H9 (cell line): ENCODE measurements around the gene PADI4. TPM values are rescaled to one million over a fixed set of nuclear protein-coding genes. Genes with fewer than 3 reads are reported as not detected.

Experiments
- DNase-seq: peaks from one replicate; pipeline ENCODE4 v3.0.0-alpha.2; 2017
- H2AFZ ChIP-seq: one replicate; pipeline ENCODE4 v1.6.1; 2013; ENCODE audit warnings: mild to moderate bottlenecking, low read length, control low read depth, moderate library complexity
- H2AK5ac ChIP-seq: 2 replicates; pipeline ENCODE4 v1.6.1; 2013; ENCODE audit warnings: low read length, control low read depth, mixed read lengths; ENCODE audit not compliant: insufficient read length
- H2BK120ac ChIP-seq: one replicate; pipeline ENCODE4 v1.6.1; 2013; ENCODE audit warnings: low read depth, mild to moderate bottlenecking, low read length, control low read depth, inconsistent platforms; ENCODE audit not compliant: poor library complexity, severe bottlenecking
- H2BK12ac ChIP-seq: 2 replicates; pipeline ENCODE4 v1.6.1; 2013; ENCODE audit warnings: low read length, control low read depth, mixed read lengths, low read depth; ENCODE audit not compliant: insufficient read length
- H2BK15ac ChIP-seq: 2 replicates; pipeline ENCODE4 v1.6.1; 2013; ENCODE audit warnings: low read depth, low read length, control low read depth
- H2BK20ac ChIP-seq: one replicate; pipeline ENCODE4 v1.6.1; 2013; ENCODE audit warnings: low read depth, mild to moderate bottlenecking, low read length, control low read depth, inconsistent platforms; ENCODE audit not compliant: poor library complexity, severe bottlenecking
- H2BK5ac ChIP-seq: 2 replicates; pipeline ENCODE4 v1.6.1; 2013; ENCODE audit warnings: low read length, control low read depth, mixed read lengths; ENCODE audit not compliant: insufficient read length
- H3K14ac ChIP-seq: 2 replicates; pipeline ENCODE4 v1.6.1; 2013; ENCODE audit warnings: low read length, control low read depth; ENCODE audit not compliant: insufficient read depth
- H3K18ac ChIP-seq: 2 replicates; pipeline ENCODE4 v1.6.1; 2013; ENCODE audit warnings: low read depth, mild to moderate bottlenecking, mixed read lengths, low read length, control low read depth; ENCODE audit not compliant: insufficient read length
- H3K23ac ChIP-seq: 2 replicates; pipeline ENCODE4 v1.6.1; 2013; ENCODE audit warnings: low read length, control low read depth, mixed read lengths, low read depth; ENCODE audit not compliant: insufficient read length
- H3K23me2 ChIP-seq: 2 replicates; pipeline ENCODE4 v1.6.1; 2013; ENCODE audit warnings: low read depth, mild to moderate bottlenecking, mixed read lengths, low read length, control low read depth; ENCODE audit not compliant: insufficient read length, poor library complexity, severe bottlenecking
- H3K27ac ChIP-seq: 2 replicates; pipeline ENCODE4 v1.5.1; 2013; ENCODE audit warnings: low read length, control low read depth, mixed read lengths, low read depth; ENCODE audit not compliant: insufficient read length
- H3K27me3 ChIP-seq: 2 replicates; pipeline ENCODE4 v1.6.1; 2013; ENCODE audit warnings: low read length, control low read depth, inconsistent platforms; ENCODE audit not compliant: insufficient read depth
- H3K4ac ChIP-seq: 2 replicates; pipeline ENCODE4 v1.6.1; 2013; ENCODE audit warnings: low read depth, mild to moderate bottlenecking, control low read depth, inconsistent platforms, low read length, moderate library complexity
- H3K4me1 ChIP-seq: 2 replicates; pipeline ENCODE4 v1.6.1; 2013; ENCODE audit warnings: low read length, control low read depth, inconsistent platforms; ENCODE audit not compliant: insufficient read depth
- H3K4me2 ChIP-seq: 2 replicates; pipeline ENCODE4 v1.6.1; 2013; ENCODE audit warnings: low read length, control low read depth, mixed read lengths; ENCODE audit not compliant: insufficient read length, insufficient read depth
- H3K56ac ChIP-seq: 2 replicates; pipeline ENCODE4 v1.6.1; 2013; ENCODE audit warnings: low read depth, mild to moderate bottlenecking, mixed read lengths, low read length, control low read depth; ENCODE audit not compliant: insufficient read length
- H3K79me1 ChIP-seq: 2 replicates; pipeline ENCODE4 v1.6.1; 2013; ENCODE audit warnings: low read depth, mild to moderate bottlenecking, moderate library complexity, low read length, control low read depth, inconsistent platforms; ENCODE audit not compliant: insufficient read depth, poor library complexity, severe bottlenecking
- H3K79me2 ChIP-seq: 2 replicates; pipeline ENCODE4 v1.6.1; 2013; ENCODE audit warnings: low read length, control low read depth, inconsistent platforms; ENCODE audit not compliant: insufficient read depth
- H3K9ac ChIP-seq: 2 replicates; pipeline ENCODE4 v1.6.1; 2013; ENCODE audit warnings: low read length, control low read depth, mixed read lengths; ENCODE audit not compliant: insufficient read length; ENCODE audit errors: extremely low read depth
- H3K9me3 ChIP-seq: one replicate; pipeline ENCODE4 v1.6.1; 2013; ENCODE audit warnings: low read depth, low read length, inconsistent platforms; ENCODE audit not compliant: control insufficient read depth
- H3T11ph ChIP-seq: one replicate; pipeline ENCODE4 v1.6.1; 2013; ENCODE audit warnings: mild to moderate bottlenecking, low read length, control low read depth, inconsistent platforms
- H4K20me1 ChIP-seq: one replicate; pipeline ENCODE4 v1.6.1; 2013; ENCODE audit not compliant: control insufficient read depth, insufficient read length, insufficient read depth
- H4K5ac ChIP-seq: 2 replicates; pipeline ENCODE4 v1.6.1; 2013; ENCODE audit warnings: low read depth, mild to moderate bottlenecking, mixed read lengths, low read length, control low read depth; ENCODE audit not compliant: insufficient read length
- H4K8ac ChIP-seq: replicated peaks from 2 replicates; pipeline ENCODE4 v1.6.1; 2013; ENCODE audit warnings: low read length, control low read depth, mixed read lengths, low read depth; ENCODE audit not compliant: insufficient read length
- H4K91ac ChIP-seq: 2 replicates; pipeline ENCODE4 v1.6.1; 2013; ENCODE audit warnings: low read depth, mild to moderate bottlenecking, moderate library complexity, mixed read lengths, low read length, control low read depth; ENCODE audit not compliant: insufficient read length
- H3K27ac Mint-ChIP-seq, 3 experiments: 2 replicates in 2 of 3; 3 replicates in 1 of 3; pipeline ENCODE4 v1.8.0; 2020 to 2021; ENCODE audit warnings: mixed read lengths in 3 of 3, mild to moderate bottlenecking in 1 of 3, moderate library complexity in 1 of 3
- H3K27me3 Mint-ChIP-seq: 2 replicates; pipeline ENCODE4 v1.8.0; 2021; ENCODE audit warnings: low read depth, mild to moderate bottlenecking, moderate library complexity, mixed read lengths
- H3K36me3 Mint-ChIP-seq, 3 experiments: 2 replicates in 2 of 3; 3 replicates in 1 of 3; pipeline ENCODE4 v1.8.0; 2020 to 2021; ENCODE audit warnings: low read depth in 3 of 3, mixed read lengths in 3 of 3; ENCODE audit not compliant: insufficient read depth in 1 of 3
- H3K4me1 Mint-ChIP-seq, 2 experiments: 2 replicates each; pipeline ENCODE4 v1.8.0; 2020; ENCODE audit warnings: mixed read lengths in 2 of 2
- H3K4me3 Mint-ChIP-seq, 2 experiments: 2 replicates in 1 of 2; 3 replicates in 1 of 2; pipeline ENCODE4 v1.8.0; 2020 to 2021; ENCODE audit warnings: mild to moderate bottlenecking in 2 of 2, mixed read lengths in 2 of 2, moderate library complexity in 1 of 2
- H3K9me3 Mint-ChIP-seq, 2 experiments: 2 replicates in 1 of 2; 3 replicates in 1 of 2; pipeline ENCODE4 v1.8.0; 2020; ENCODE audit warnings: mild to moderate bottlenecking in 2 of 2, mixed read lengths in 2 of 2, moderate library complexity in 1 of 2
- CTCF ChIP-seq: fragments of 200-600 bp; sonication (generic); conservative IDR thresholded peaks from 3 replicates; pipeline ENCODE4 v1.8.0; 2021; ENCODE audit warnings: antibody characterized with exemption, mild to moderate bottlenecking
- WGBS: extraction: QIAGEN DNeasy Blood & Tissue Kit; methylation state at CpG from one replicate; pipeline ENCODE4 v1.1.7; 2013; ENCODE audit warnings: missing lambda C conversion rate, low lambda C conversion rate, mixed read lengths; ENCODE audit not compliant: insufficient read length; ENCODE audit errors: extremely low coverage; 5-methylcytosine and 5-hydroxymethylcytosine counted together
- total RNA-seq: library from RNA; stranded (reverse); gene quantifications from 2 replicates; pipeline ENCODE4 v1.2.1, GENCODE V29; 2021

PADI4 gene
- total RNA-seq, 1 experiment from 2014 or later, result 0.13 TPM

- Histone ChIP-seq H2BK20ac (no peak overlapping the region), H3K23me2 (no peaks in the 10 kb centered on the region)
- no peak overlapping the region for H3K27ac Mint-ChIP-seq
Observed at GRCh38 chr1:17304826-17305175, 3.2 kb upstream of the PADI4 start.

More at GRCh38 chr1:17304826-17305175, 3.2 kb upstream of the PADI4 start:
- Histone ChIP-seq H3K56ac (no peak overlapping the region), H3K27me3 (no peaks in the 10 kb centered on the region), H3K27ac (no peak overlapping the region), H4K91ac (no peak overlapping the region), H2AK5ac (no peak overlapping the region), H3K4me1 (peaks cover 3% of the 10 kb centered on the region; the same call in 1 of the 2 replicates), H3K14ac (no peak overlapping the region), H3K9me3 (peaks cover 19% of the 10 kb centered on the region), H4K5ac (no peak overlapping the region), H3K79me2 (no peaks in the 10 kb centered on the region), H2BK5ac (no peak overlapping the region), H3K4me2 (no peak overlapping the region), H3K18ac (no peak overlapping the region), H2BK12ac (no peak overlapping the region), H4K8ac (no peak overlapping the region), H2AFZ (no peak overlapping the region), H3K23ac (no peak overlapping the region), H3T11ph (no peak overlapping the region), H3K4ac (no peak overlapping the region), H2BK15ac (no peak overlapping the region), H2BK120ac (no peak overlapping the region), H3K9ac (no peak overlapping the region), H3K79me1 (no peaks in the 10 kb centered on the region), H4K20me1 (no peaks in the 10 kb centered on the region)
- H3K9me3 Mint-ChIP-seq, result peaks cover 15 to 16% of the 10 kb centered on the region in 2 experiments
- peaks cover 10% of the 10 kb centered on the region for H3K27me3 Mint-ChIP-seq
- peaks cover 35 to 40% of the 10 kb centered on the region in 2 experiments for H3K4me1 Mint-ChIP-seq
- no peak for TF ChIP-seq CTCF
- H3K36me3 Mint-ChIP-seq, result peaks cover 8 to 14% (median 11%) of the 10 kb centered on the region in 3 experiments
- H3K4me3 Mint-ChIP-seq, result no peak overlapping the region
- WGBS, result no CpG with 5 or more reads among the region's 6 CpGs
- DNase-seq, result no peak
